HepG2 (cell line): ENCODE measurements around the gene LIPT1. TPM values are rescaled to one million over a fixed set of nuclear protein-coding genes. Genes with fewer than 3 reads are reported as not detected.

ENCODE experiments used
- CEBPB ChIP-seq: IDR thresholded peaks from 2 replicates; pipeline ENCODE4 v1.6.1; 2011; ENCODE audit warnings: low read depth, low read length, improper control_type of control experiment, borderline replicate concordance
- EP300 ChIP-seq, 3 experiments: sonication (generic) in 1 of 3; formaldehyde crosslinking in 1 of 3; IDR thresholded peaks; 2 replicates each; pipeline versions ENCODE4 v1.5.1 to v1.6.1; 2011 to 2020; ENCODE audit warnings: low read depth in 2 of 3, low read length in 2 of 3, borderline replicate concordance in 1 of 3, improper control_type of control experiment in 1 of 3, mild to moderate bottlenecking in 1 of 3, missing genetic modification reagents in 1 of 3, moderate library complexity in 1 of 3
- FIP1L1 ChIP-seq: fragments of 200-400 bp; formaldehyde crosslinking; IDR thresholded peaks from 2 replicates; pipeline ENCODE4 v1.6.1; 2018; ENCODE audit warnings: low read depth, mild to moderate bottlenecking, low read length, moderate library complexity, borderline replicate concordance; ENCODE audit not compliant: insufficient read depth
- GATAD2A ChIP-seq: IDR thresholded peaks from 2 replicates; pipeline ENCODE4 v1.6.1; 2016
- MAZ ChIP-seq, 2 experiments: sonication (generic) in 1 of 2; formaldehyde crosslinking in 1 of 2; IDR thresholded peaks; 2 replicates each; pipeline versions ENCODE4 v1.5.0 to v1.6.1; 2012 to 2020; ENCODE audit warnings: low read depth in 2 of 2, mild to moderate bottlenecking in 2 of 2, borderline replicate concordance in 1 of 2, improper control_type of control experiment in 1 of 2, low read length in 1 of 2, missing genetic modification reagents in 1 of 2, moderate library complexity in 1 of 2
- NFYC ChIP-seq: IDR thresholded peaks from 2 replicates; pipeline ENCODE4 v1.6.1; 2016; ENCODE audit warnings: missing genetic modification reagents, missing compliant biosample characterization
- PRMT3 ChIP-seq: sonication (generic); formaldehyde crosslinking; IDR thresholded peaks from 2 replicates; pipeline ENCODE4 v1.8.1; 2022; ENCODE audit warnings: low read depth, mild to moderate bottlenecking, moderate library complexity, missing genetic modification reagents, borderline replicate concordance
- RARA ChIP-seq: IDR thresholded peaks from 2 replicates; pipeline ENCODE4 v1.6.1; 2016; ENCODE audit warnings: missing genetic modification reagents, missing compliant biosample characterization
- SOX6 ChIP-seq, 2 experiments: fragments of 450-650 bp in 1 of 2; sonication (generic) in 1 of 2; formaldehyde crosslinking in 1 of 2; IDR thresholded peaks; 2 replicates each; pipeline versions ENCODE4 v1.4.0 to v1.6.1; 2017 to 2020; ENCODE audit warnings: antibody characterized with exemption in 1 of 2, mild to moderate bottlenecking in 1 of 2, missing genetic modification reagents in 1 of 2
- TBX2 ChIP-seq: sonication (generic); formaldehyde crosslinking; IDR thresholded peaks from 2 replicates; pipeline ENCODE4 v1.5.0; 2020; ENCODE audit warnings: missing genetic modification reagents, mild to moderate bottlenecking, borderline replicate concordance
- ZFP90 ChIP-seq: sonication (generic); formaldehyde crosslinking; IDR thresholded peaks from 2 replicates; pipeline ENCODE4 v1.8.0; 2022; ENCODE audit warnings: missing genetic modification reagents, mild to moderate bottlenecking, inconsistent platforms, borderline replicate concordance
- ZNF747 ChIP-seq: sonication (generic); formaldehyde crosslinking; IDR thresholded peaks from 2 replicates; pipeline ENCODE4 v1.8.1; 2023; ENCODE audit warnings: missing genetic modification reagents, mild to moderate bottlenecking, borderline replicate concordance
- polyA plus RNA-seq, 8 experiments: library from polyadenylated mRNA; depleted of rRNA in 3 of 8; stranded (reverse) in 7 of 8; unstranded in 1 of 8; fragments of >200 nt; fragmentation: Illumina TruSeq in 4 of 8; extraction: Trizol in 4 of 8; gene quantifications; 2 replicates each; pipeline versions ENCODE4 v1.2.1 to v1.2.3, GENCODE V29; 2011 to 2016; ENCODE audit warnings: low read depth in 4 of 8, missing spikeins in 1 of 8, mixed read lengths in 1 of 8; ENCODE audit not compliant: insufficient read depth in 1 of 8
- total RNA-seq, 5 experiments: library from RNA; depleted of rRNA; stranded (reverse); fragments of >200 nt; fragmentation: Illumina TruSeq; extraction: Trizol; gene quantifications; 2 replicates each; pipeline ENCODE4 v1.2.3, GENCODE V29; 2016; ENCODE audit warnings: low read depth in 1 of 5
- TF ChIP-seq, protein P1 (sequence below): sonication (generic); formaldehyde crosslinking; IDR thresholded peaks from 2 replicates; pipeline ENCODE4 v1.5.0; 2020; ENCODE audit warnings: missing genetic modification reagents, mild to moderate bottlenecking, borderline replicate concordance
- TF ChIP-seq, protein P2 (sequence below): IDR thresholded peaks from 2 replicates; pipeline ENCODE4 v1.6.1; 2016; ENCODE audit warnings: low read depth
- TF ChIP-seq, protein P3 (sequence below): IDR thresholded peaks from 2 replicates; pipeline ENCODE4 v1.6.1; 2016
- TF ChIP-seq, protein P4 (sequence below): IDR thresholded peaks from 2 replicates; pipeline ENCODE4 v1.6.1; 2016; ENCODE audit warnings: low read depth, control low read depth
- TF ChIP-seq, protein P5 (sequence below): IDR thresholded peaks from 2 replicates; pipeline ENCODE4 v1.6.1; 2012; ENCODE audit warnings: low read length, improper control_type of control experiment
- TF ChIP-seq, protein P6 (sequence below): sonication (generic); formaldehyde crosslinking; IDR thresholded peaks from 2 replicates; pipeline ENCODE4 v1.4.0; 2020; ENCODE audit warnings: mild to moderate bottlenecking, low read depth, missing genetic modification reagents

Gene LIPT1
- total and polyA plus RNA-seq, 2 of the 13 experiments (the other 11 are each of a cell fraction or from before 2014, with no cell fraction given) = 8.0 to 9.6 TPM

DNA sequence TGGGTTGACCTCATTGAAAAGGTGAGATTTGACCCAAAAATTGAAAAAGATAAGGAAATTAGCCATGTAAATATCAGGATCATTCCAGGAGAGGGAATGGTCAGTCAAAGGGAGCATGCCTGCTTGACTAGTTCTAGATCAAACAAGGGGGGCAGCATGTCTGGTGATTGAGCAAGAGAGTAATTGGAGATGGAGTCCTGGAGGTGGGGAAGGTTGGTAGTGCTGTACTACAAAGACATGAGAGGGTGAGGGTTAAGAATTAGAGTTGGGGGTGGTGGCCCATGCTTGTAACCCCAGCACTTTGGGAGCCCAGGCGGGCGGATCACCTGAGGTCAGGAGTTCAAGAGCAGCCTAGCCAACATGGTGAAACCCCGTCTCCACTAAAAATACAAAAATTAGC lies 28.3 kb downstream of the LIPT1 start (continued):
- TF ChIP-seq, protein P1, sequence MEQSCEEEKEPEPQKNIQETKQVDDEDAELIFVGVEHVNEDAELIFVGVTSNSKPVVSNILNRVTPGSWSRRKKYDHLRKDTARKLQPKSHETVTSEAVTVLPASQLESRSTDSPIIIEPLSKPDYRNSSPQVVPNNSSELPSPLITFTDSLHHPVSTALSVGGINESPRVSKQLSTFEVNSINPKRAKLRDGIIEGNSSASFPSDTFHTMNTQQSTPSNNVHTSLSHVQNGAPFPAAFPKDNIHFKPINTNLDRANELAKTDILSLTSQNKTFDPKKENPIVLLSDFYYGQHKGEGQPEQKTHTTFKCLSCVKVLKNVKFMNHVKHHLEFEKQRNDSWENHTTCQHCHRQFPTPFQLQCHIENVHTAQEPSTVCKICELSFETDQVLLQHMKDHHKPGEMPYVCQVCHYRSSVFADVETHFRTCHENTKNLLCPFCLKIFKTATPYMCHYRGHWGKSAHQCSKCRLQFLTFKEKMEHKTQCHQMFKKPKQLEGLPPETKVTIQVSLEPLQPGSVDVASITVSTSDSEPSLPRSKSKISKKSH (CRISPR knock-in tag) = no peak
- TF ChIP-seq TBX2 (peak; percentile 64; the same call in 1 of the 2 replicates), FIP1L1 (no peak), SOX6 (IDR thresholded peaks at IDR 0.05) (no peak), SOX6 (CRISPR knock-in tag; IDR thresholded peaks at IDR 0.05) (0 out of 2 replicates have a peak, but pooled peaks have one; percentile 18), ZNF747 (CRISPR knock-in tag) (peak; percentile 85; the same call in 1 of the 2 replicates), RARA (CRISPR knock-in tag) (0 out of 2 replicates have a peak, but pooled peaks have one; percentile 8), ZFP90 (CRISPR knock-in tag) (0 out of 2 replicates have a peak, but pooled peaks have one; percentile 30), PRMT3 (no peak), MAZ (IDR thresholded peaks at IDR 0.05; ENCODE audit: borderline replicate concordance, low read depth, low read length) (no peak), MAZ (CRISPR knock-in tag; IDR thresholded peaks at IDR 0.05; ENCODE audit: low read depth) (peak; percentile 57; the same call in 1 of the 2 replicates), NFYC (no peak), EP300 (IDR thresholded peaks at IDR 0.05; ENCODE audit: low read depth in 2 of 2, low read length in 2 of 2) (peak in 1 of 2 experiments; percentile 60; a peak in 1 of 4 replicates), EP300 (CRISPR knock-in tag; IDR thresholded peaks at IDR 0.05; ENCODE audit: borderline replicate concordance) (no peak), CEBPB (peak; percentile 92), GATAD2A (CRISPR knock-in tag) (peak; percentile 81)
- TF ChIP-seq, protein P2, sequence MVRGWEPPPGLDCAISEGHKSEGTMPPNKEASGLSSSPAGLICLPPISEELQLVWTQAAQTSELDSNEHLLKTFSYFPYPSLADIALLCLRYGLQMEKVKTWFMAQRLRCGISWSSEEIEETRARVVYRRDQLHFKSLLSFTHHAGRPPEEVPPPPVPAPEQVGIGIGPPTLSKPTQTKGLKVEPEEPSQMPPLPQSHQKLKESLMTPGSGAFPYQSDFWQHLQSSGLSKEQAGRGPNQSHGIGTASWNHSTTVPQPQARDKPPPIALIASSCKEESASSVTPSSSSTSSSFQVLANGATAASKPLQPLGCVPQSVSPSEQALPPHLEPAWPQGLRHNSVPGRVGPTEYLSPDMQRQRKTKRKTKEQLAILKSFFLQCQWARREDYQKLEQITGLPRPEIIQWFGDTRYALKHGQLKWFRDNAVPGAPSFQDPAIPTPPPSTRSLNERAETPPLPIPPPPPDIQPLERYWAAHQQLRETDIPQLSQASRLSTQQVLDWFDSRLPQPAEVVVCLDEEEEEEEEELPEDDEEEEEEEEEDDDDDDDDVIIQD (CRISPR knock-in tag) = no peak
- TF ChIP-seq, protein P3, sequence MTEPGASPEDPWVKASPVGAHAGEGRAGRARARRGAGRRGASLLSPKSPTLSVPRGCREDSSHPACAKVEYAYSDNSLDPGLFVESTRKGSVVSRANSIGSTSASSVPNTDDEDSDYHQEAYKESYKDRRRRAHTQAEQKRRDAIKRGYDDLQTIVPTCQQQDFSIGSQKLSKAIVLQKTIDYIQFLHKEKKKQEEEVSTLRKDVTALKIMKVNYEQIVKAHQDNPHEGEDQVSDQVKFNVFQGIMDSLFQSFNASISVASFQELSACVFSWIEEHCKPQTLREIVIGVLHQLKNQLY (CRISPR knock-in tag) = peak; percentile 22; the same call in 1 of the 2 replicates
- TF ChIP-seq, protein P4, sequence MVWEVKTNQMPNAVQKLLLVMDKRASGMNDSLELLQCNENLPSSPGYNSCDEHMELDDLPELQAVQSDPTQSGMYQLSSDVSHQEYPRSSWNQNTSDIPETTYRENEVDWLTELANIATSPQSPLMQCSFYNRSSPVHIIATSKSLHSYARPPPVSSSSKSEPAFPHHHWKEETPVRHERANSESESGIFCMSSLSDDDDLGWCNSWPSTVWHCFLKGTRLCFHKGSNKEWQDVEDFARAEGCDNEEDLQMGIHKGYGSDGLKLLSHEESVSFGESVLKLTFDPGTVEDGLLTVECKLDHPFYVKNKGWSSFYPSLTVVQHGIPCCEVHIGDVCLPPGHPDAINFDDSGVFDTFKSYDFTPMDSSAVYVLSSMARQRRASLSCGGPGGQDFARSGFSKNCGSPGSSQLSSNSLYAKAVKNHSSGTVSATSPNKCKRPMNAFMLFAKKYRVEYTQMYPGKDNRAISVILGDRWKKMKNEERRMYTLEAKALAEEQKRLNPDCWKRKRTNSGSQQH (CRISPR knock-in tag) = 0 out of 2 replicates have a peak, but pooled peaks have one; percentile 61
- TF ChIP-seq, protein P5, sequence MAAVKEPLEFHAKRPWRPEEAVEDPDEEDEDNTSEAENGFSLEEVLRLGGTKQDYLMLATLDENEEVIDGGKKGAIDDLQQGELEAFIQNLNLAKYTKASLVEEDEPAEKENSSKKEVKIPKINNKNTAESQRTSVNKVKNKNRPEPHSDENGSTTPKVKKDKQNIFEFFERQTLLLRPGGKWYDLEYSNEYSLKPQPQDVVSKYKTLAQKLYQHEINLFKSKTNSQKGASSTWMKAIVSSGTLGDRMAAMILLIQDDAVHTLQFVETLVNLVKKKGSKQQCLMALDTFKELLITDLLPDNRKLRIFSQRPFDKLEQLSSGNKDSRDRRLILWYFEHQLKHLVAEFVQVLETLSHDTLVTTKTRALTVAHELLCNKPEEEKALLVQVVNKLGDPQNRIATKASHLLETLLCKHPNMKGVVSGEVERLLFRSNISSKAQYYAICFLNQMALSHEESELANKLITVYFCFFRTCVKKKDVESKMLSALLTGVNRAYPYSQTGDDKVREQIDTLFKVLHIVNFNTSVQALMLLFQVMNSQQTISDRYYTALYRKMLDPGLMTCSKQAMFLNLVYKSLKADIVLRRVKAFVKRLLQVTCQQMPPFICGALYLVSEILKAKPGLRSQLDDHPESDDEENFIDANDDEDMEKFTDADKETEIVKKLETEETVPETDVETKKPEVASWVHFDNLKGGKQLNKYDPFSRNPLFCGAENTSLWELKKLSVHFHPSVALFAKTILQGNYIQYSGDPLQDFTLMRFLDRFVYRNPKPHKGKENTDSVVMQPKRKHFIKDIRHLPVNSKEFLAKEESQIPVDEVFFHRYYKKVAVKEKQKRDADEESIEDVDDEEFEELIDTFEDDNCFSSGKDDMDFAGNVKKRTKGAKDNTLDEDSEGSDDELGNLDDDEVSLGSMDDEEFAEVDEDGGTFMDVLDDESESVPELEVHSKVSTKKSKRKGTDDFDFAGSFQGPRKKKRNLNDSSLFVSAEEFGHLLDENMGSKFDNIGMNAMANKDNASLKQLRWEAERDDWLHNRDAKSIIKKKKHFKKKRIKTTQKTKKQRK = no peak
- TF ChIP-seq, protein P6, sequence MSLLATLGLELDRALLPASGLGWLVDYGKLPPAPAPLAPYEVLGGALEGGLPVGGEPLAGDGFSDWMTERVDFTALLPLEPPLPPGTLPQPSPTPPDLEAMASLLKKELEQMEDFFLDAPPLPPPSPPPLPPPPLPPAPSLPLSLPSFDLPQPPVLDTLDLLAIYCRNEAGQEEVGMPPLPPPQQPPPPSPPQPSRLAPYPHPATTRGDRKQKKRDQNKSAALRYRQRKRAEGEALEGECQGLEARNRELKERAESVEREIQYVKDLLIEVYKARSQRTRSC (CRISPR knock-in tag) = no peak
